GM15510 (cell line): Measurements from ENCODE around the gene MVP.
A peak's percentile ranks its signal among the peaks of the same experiment; 100 is the strongest.

Source experiments
- POLR2A ChIP-seq: IDR thresholded peaks from 3 replicates; pipeline ENCODE4 v1.6.1; 2011; ENCODE audit warnings: borderline replicate concordance; ENCODE audit not compliant: insufficient read length; ENCODE audit errors: extremely low read depth

MVP gene

GRCh38 chr16:29848420-29849297 is 28.4 kb downstream of the MVP start:
- no peak for TF ChIP-seq POLR2A

DNA sequence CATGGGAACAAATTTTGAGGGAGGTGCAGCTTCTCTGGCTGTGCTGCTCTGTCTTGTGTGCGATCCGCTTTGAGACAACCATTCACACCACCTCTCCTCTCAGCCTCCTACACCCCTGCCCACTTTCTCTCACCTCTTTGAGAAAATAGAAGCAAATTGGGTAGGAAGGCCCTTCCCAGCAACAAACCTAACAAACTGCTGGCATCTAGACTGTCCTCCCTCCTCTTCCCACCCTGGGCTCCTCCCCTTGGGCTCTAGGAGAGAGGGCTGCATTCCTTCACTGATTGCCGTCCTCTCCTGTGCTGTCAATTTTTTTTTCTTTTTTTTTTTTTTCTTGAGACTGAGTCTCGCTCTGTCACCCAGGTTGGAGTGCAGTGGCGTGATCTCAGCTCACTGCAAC is 29.2 kb downstream of the MVP start:
- TF ChIP-seq POLR2A: no peak

GRCh38 chr16:29850998-29851397 is 30.7 kb downstream of the MVP start:
- no peak for TF ChIP-seq POLR2A

DNA sequence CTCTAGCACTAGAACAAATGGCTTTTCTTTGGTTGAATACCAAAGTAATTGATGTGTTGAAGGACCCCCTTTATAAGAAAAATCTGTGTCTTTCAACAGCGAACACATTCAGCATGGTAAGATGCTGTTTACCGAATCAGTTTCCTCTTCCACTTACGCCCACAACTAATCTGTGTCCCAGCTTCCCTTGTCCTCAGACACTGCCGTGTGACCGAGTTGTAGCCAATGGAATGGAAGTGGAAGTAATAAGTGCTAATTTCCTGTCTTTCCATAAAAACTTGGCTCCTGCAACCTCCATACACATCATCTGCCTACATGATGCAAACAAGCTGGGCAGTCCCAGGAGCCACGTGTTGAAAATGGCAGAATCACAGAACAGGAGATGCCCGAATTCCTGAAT is 32.4 kb downstream of the MVP start:
- no peak for TF ChIP-seq POLR2A

GRCh38 chr16:29854520-29855100 is 34.3 kb downstream of the MVP start:
- no peak for TF ChIP-seq POLR2A

GRCh38 chr16:29857133-29857760 is 37.0 kb downstream of the MVP start:
- TF ChIP-seq POLR2A: no peak

DNA sequence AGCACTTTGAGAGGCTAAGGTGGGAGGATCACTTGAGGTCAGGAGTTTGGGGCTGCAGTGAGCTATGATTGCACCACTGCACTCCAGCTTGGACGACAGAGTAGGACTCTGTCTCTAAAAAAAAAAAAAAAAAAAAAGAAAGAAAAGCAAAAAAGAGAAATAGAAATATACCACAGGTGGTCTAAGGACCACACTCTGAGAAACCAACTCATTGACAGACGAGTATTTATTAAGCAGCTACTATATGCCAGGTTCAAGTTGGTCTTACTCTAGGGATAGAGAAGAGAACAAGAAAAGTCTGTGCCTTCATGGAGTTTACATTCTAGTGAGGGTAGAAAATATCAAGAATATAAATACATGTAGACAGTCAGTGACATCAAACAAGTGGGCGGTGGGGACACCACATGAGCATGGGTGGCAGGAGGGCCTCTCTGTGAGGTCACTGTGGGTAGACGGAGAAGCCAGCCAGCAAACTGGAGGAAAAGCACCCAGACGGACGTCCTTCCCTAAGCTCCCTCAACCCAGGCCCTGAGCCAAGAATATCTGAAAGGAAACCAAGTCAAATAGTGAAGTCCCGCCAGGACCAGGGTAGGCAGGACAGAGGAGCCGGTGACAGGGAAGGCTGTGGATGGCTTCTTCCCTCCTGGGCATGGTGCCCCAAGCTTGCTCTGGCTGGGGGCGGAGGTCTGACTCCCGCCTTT is 38.0 kb downstream of the MVP start:
- TF ChIP-seq POLR2A: no peak

DNA sequence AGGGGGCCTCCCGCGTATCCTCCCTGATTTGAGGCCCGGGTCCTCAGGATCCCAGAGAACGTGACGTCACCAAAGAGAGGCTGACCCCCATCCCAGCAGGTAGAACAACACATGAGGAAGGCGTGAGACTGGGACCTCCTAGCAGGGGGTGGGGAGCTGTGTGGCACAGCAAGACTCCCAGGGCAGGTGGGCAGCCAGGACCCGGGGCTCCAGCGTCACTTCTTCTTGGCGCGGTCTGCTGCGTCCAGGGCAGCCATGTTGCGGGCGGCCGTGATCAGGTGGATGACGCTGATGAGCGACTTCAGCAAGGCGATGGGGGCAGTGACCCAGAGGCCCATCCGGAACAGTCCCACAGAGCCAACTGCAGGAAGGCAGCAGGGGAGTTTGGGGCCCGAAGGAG is 38.7 kb downstream of the MVP start:
- TF ChIP-seq POLR2A: no peak

GRCh38 chr16:29860218-29860617 is 40.0 kb downstream of the MVP start:
- no peak for TF ChIP-seq POLR2A

DNA sequence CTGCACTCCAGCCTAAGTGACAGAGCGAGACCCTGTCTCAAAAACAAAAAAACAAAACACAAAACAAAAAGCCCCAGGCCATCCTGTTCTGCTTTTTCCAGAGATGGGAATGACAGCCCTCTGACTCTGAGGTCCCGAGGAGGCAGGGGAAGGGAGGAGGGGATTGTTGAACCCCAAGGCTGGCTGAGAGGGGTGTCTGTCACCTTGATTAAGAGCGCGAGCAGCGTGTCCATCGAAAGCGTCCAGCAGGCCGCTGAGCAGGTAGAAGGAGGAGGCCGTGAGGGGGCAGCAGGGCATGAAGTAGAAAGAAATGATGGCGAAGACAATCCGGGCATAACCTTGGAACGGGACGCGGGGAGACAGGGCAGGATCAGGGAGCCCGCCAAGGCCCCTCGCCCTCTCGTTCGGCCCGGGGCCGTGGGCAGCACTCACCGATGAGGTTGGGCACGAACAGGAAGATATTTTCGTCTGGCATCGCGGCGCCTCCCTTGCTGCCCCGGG is 42.2 kb downstream of the MVP start:
- no peak for TF ChIP-seq POLR2A

DNA sequence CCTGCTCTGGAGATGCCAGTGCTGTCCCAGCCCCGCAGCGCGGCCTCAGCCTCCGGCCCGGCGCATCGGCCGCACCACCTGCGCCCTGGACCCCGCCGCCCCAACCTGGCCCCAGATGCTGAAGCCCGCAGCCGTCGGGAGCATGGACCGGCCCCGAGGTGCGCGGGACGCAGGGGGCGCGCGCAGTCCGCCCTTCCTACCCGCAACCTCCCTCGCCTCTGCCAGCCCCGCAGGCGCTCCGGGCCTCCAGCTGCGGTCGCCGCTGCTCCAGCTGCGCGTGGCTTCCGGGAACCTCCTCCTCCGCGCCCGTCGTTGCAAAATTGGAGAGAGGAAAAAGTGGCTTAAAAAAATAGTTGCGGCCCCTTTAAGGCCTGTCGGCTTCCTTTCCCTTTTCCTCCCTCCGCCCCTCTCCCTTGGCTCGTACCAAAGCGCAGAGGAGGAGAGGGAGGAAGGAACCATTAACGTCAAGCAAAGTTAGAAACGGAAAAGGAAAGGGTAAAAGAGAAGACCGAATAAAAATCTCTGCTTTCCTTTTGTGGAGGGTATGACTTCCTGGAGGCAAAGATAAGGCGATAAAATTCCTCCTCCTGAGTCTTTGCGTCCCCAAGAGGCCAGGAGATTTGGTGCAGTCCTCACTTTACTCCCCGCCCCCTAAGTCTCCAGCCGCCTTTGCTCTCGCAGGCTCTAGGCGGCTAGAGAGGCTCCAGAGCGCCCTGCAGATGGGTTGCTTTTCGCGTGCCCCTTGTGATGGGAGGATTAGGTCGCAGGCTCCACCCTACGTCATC is 42.8 kb downstream of the MVP start, which contains the start of gene CDIPT:
TSS of gene CDIPT (minus strand) at position 343 of the 785 bp plus-strand sequence. CDS start 369 bp downstream, outside the sequence.
- peak; percentile 42 for TF ChIP-seq POLR2A

- no peak for TF ChIP-seq POLR2A
These were observed 43.4 kb downstream of the MVP start for GRCh38 chr16:29863669-29863984.

GRCh38 chr16:29864205-29864604 is 43.9 kb downstream of the MVP start:
- TF ChIP-seq POLR2A: no peak

- TF ChIP-seq POLR2A: no peak
These were observed 48.2 kb downstream of the MVP start for GRCh38 chr16:29868396-29869009.
